Liver (tissue), 3 donors: ENCODE results near the gene VPS39.

Experiments
- CTCF ChIP-seq: fragments of 150-350 bp; IDR thresholded peaks from 2 replicates; pipeline ENCODE4 v1.5.1; 2017; ENCODE audit warnings: improper control_type of control experiment, low read depth, low read length; ENCODE audit not compliant: missing input control
- GABPA ChIP-seq, 2 donors: IDR thresholded peaks in 1 of 2; conservative IDR thresholded peaks in 1 of 2; 2 replicates each; pipeline ENCODE4 v1.6.1; 2016; ENCODE audit warnings: antibody characterized with exemption in 2 of 2, mild to moderate bottlenecking in 1 of 2, moderate library complexity in 1 of 2
- HNF4A ChIP-seq, 2 donors: conservative IDR thresholded peaks; 2 replicates each; pipeline ENCODE4 v1.6.1; 2016; ENCODE audit warnings: antibody characterized with exemption in 2 of 2, mild to moderate bottlenecking in 2 of 2
- JUND ChIP-seq, 2 donors: IDR thresholded peaks; 2 replicates each; pipeline ENCODE4 v1.6.1; 2016; ENCODE audit warnings: antibody characterized with exemption in 2 of 2
- RAD21 ChIP-seq, 2 donors: IDR thresholded peaks; 2 replicates each; pipeline ENCODE4 v1.6.1; 2016; ENCODE audit warnings: antibody characterized with exemption in 2 of 2, mild to moderate bottlenecking in 2 of 2
- SP1 ChIP-seq: IDR thresholded peaks from 2 replicates; pipeline ENCODE4 v1.6.1; 2018; ENCODE audit warnings: antibody characterized with exemption, mild to moderate bottlenecking
- TAF1 ChIP-seq: conservative IDR thresholded peaks from 2 replicates; pipeline ENCODE4 v1.6.1; 2016; ENCODE audit warnings: antibody characterized with exemption, mild to moderate bottlenecking
- YY1 ChIP-seq: IDR thresholded peaks from 2 replicates; pipeline ENCODE4 v1.6.1; 2016; ENCODE audit warnings: antibody characterized with exemption, mild to moderate bottlenecking
- TF ChIP-seq, protein P1 (sequence below): IDR thresholded peaks from 2 replicates; pipeline ENCODE4 v1.6.1; 2016; ENCODE audit warnings: antibody characterized with exemption, mild to moderate bottlenecking
- donor health status: healthy.
- donor health status: healthy.

- no peak for TF ChIP-seq CTCF
- TF ChIP-seq, protein P1, sequence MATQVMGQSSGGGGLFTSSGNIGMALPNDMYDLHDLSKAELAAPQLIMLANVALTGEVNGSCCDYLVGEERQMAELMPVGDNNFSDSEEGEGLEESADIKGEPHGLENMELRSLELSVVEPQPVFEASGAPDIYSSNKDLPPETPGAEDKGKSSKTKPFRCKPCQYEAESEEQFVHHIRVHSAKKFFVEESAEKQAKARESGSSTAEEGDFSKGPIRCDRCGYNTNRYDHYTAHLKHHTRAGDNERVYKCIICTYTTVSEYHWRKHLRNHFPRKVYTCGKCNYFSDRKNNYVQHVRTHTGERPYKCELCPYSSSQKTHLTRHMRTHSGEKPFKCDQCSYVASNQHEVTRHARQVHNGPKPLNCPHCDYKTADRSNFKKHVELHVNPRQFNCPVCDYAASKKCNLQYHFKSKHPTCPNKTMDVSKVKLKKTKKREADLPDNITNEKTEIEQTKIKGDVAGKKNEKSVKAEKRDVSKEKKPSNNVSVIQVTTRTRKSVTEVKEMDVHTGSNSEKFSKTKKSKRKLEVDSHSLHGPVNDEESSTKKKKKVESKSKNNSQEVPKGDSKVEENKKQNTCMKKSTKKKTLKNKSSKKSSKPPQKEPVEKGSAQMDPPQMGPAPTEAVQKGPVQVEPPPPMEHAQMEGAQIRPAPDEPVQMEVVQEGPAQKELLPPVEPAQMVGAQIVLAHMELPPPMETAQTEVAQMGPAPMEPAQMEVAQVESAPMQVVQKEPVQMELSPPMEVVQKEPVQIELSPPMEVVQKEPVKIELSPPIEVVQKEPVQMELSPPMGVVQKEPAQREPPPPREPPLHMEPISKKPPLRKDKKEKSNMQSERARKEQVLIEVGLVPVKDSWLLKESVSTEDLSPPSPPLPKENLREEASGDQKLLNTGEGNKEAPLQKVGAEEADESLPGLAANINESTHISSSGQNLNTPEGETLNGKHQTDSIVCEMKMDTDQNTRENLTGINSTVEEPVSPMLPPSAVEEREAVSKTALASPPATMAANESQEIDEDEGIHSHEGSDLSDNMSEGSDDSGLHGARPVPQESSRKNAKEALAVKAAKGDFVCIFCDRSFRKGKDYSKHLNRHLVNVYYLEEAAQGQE: no peak
- TF ChIP-seq YY1: no peak
- TF ChIP-seq GABPA (IDR thresholded peaks at IDR 0.05 in 1 of 2, conservative IDR thresholded peaks at IDR 0.05 in 1 of 2): no peak
- TF ChIP-seq JUND (IDR thresholded peaks at IDR 0.05): no peak
- TF ChIP-seq RAD21 (IDR thresholded peaks at IDR 0.05): no peak
- no peak for TF ChIP-seq TAF1
- no peak for TF ChIP-seq SP1
- TF ChIP-seq HNF4A (conservative IDR thresholded peaks at IDR 0.05): no peak
These were observed 19.9 kb upstream of the VPS39 start for GRCh38 chr15:42228036-42228435.
